Hippocampal formation (tissue), 2 donors: ENCODE measurements around the gene UST.
"Not testable (repeated sequence)": the region's sequence is repeated elsewhere in the genome, so short reads cannot be mapped to it uniquely, and the experiment has no call there.

Source experiments
- DNase-seq, 2 donors: peaks; one replicate each; lab custom pipeline; 2025; lab: John Stamatoyannopoulos, UW

The UST gene

GRCh38 chr6:149006236-149006635 lies 259.4 kb downstream of the UST start:
- not testable (repeated sequence) for DNase-seq

- DNase-seq, result no peak
Measured at GRCh38 chr6:149006671-149007070, 259.8 kb downstream of the UST start.

- no peak for DNase-seq
Measured at GRCh38 chr6:149007846-149008245, 261.0 kb downstream of the UST start.

GRCh38 chr6:149008741-149009140 lies 261.9 kb downstream of the UST start:
- DNase-seq, result no peak

- no peak for DNase-seq
Measured at GRCh38 chr6:149012040-149012545, 265.3 kb downstream of the UST start.

- no peak for DNase-seq
Measured at GRCh38 chr6:149013586-149014344, 266.9 kb downstream of the UST start.

GRCh38 chr6:149014631-149015534 lies 268.1 kb downstream of the UST start:
- no peak for DNase-seq

- DNase-seq, result no peak
Measured at GRCh38 chr6:149015535-149016525, 269.0 kb downstream of the UST start.

GRCh38 chr6:149016716-149017115 lies 269.9 kb downstream of the UST start:
- no peak for DNase-seq

- DNase-seq, result no peak
Measured at GRCh38 chr6:149020319-149020718, 273.5 kb downstream of the UST start.

- no peak for DNase-seq
Measured at GRCh38 chr6:149024361-149024760, 277.5 kb downstream of the UST start.

GRCh38 chr6:149025061-149025460 lies 278.2 kb downstream of the UST start:
- no peak for DNase-seq

- DNase-seq, result no peak
Measured at GRCh38 chr6:149026530-149026942, 279.7 kb downstream of the UST start.

- DNase-seq, result no peak
Measured at GRCh38 chr6:149027484-149027883, 280.7 kb downstream of the UST start.

GRCh38 chr6:149028767-149029405 lies 282.1 kb downstream of the UST start:
- peak; percentile 33 to 95 for DNase-seq

- no peak for DNase-seq
Measured at GRCh38 chr6:149031201-149031858, 284.5 kb downstream of the UST start.

- no peak for DNase-seq
Measured at GRCh38 chr6:149031859-149032598, 285.2 kb downstream of the UST start.

- no peak for DNase-seq
Measured at GRCh38 chr6:149032599-149033405, 286.0 kb downstream of the UST start.

- DNase-seq, result no peak
Measured at GRCh38 chr6:149033454-149033853, 286.6 kb downstream of the UST start.
